DMS114 treated with DMSO at 0.1 percent for 48 hours (cell line): ENCODE results near the gene LCP1.

ENCODE experiments used
- DNase-seq: peaks from one replicate; lab custom pipeline; 2025; ENCODE audit not compliant: unreplicated experiment; lab: John Stamatoyannopoulos, UW

LCP1 gene

DNA sequence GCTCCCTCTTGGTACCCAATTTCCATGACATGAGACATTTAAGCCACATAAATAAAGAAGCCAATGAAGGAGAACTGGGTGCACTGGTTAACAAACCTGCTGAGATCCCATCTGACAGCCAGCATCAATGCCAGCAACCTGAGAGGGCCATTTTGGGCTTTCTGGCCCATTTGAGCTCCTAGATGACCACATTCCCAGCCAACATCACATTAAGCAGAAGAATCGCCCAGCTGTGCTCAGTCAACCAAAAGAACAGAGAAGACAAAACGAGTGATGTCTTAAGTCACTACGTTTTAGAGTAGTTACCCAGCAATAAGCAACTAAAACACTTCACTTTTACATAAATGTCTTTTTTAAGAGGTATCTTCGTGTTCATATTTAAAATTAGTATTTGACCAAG is 21.9 kb downstream of the LCP1 start:
- DNase-seq, result no peak

DNA sequence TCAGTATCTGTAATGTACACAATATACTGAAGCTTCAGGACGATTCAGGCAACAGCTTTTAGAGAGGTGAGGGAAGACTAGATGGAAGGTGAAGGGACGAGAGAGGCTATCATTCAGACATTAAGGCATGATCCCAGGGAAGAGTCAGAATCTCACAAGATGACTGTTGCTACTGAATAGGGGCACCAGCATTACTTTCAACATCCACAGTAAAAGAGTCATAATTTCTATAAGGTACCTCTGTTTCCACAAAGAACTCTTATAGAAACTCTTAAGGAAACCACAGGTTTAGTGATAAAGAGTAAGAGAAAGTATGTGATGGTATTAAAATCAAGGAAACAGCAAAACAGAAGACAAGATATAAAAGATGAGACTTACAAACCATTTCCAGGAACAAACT is 23.0 kb downstream of the LCP1 start:
- DNase-seq, result no peak

DNA sequence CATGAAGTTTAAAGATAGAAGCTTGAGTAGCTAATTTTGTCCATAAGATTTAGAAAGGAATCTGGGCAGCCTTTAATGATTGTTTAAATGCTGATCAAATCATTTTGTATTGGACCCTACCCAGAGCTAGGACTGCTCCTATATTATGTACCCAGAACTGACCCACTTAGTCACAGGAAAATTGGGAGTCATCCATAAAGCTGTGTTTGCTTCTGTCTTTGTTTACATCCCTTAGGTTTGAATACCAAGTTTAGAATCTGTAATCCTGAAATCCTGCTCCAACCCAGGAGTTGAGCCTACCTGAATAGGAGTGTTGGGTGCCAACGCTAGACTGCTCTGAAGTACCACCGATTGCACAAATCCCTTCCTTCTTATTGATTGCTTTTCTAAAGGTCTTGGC is 23.8 kb downstream of the LCP1 start:
- DNase-seq, result no peak

DNA sequence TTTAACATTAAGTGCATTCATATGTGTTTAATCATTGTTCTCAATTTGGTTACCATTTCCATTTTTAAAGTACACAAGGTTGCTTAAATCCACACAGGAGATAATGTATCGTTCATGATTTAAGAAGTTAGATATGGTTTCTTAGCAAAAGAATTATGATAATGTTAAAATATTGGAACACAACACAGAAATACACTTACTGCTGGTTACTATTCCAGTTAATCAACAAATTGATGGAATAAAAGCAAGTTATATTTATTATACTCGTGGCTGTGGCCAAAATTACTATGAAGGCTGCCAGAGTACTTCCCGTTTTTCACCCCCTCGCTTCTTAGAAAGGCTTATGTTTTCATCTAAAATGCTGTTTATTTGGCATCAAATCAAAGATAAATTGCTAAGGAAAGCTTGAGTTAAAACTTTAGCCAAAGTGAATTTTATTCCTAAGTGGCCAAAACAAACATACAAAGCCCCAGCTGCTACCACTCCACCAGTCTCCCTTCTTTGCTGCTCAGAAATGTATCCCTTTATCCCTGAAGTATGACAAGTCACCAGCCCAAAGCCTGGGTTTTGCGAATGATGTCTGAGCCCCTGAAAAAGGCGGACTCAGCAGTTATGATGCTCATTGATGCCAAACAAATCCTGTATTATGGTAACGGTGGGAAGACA is 27.7 kb downstream of the LCP1 start:
- DNase-seq, result no peak

DNA sequence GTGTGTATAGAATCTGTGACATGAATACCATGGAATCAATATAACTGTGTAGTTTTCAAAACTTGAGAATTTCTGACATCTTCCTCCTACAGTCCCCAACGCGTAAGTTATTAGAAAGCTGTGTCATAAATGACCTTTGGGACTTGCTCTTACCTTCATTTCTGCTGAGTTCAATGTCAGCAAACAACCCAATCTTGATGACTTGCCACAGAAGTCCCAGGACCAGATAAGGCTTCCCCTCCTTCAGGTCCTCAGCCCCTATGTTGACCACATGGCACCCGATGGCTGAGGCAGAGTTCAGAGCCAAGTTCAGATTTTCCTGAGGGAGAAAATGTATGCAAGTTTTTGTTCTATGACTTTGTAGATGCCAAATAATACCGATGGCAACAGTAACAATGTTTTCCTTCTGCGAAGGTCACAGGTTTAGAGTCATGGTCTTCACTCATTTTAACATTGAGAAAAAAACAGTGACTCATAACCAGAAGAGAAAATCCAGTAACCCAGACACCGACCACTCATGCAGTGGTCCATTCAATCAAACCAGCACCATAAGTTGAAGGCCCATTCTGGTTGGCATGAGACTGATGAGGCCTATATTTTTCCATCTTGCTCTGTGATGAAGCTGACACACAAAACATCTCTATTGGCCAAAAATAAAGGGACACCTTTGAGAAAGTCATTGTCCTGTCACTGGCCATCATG is 29.2 kb downstream of the LCP1 start:
- no peak for DNase-seq

DNA sequence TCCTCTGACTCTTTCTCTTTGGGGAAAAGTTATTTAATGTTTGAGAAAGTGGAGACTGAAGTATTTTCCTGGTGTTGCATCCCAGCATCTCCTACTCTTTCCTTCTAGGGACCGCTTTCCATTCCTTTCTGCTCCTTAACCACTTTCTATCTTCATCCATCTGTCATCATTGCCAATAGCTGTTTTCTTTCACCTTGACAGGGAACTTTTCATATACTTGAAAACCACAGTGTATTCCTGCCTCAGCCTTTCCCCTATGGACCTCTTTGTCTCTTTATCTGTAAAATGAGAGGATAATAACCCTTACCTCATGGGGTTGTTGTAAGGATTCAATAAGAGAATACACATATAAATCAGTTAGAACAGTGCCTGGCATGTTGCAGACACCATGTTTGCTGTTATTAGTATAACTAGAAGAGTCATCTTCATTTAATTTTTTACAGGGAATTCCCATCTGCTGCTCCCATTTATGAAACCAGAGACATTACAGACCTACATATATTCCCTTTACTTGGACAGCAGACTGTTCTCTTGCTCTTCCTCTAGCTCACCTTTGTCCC is 31.8 kb downstream of the LCP1 start:
- no peak for DNase-seq

DNA sequence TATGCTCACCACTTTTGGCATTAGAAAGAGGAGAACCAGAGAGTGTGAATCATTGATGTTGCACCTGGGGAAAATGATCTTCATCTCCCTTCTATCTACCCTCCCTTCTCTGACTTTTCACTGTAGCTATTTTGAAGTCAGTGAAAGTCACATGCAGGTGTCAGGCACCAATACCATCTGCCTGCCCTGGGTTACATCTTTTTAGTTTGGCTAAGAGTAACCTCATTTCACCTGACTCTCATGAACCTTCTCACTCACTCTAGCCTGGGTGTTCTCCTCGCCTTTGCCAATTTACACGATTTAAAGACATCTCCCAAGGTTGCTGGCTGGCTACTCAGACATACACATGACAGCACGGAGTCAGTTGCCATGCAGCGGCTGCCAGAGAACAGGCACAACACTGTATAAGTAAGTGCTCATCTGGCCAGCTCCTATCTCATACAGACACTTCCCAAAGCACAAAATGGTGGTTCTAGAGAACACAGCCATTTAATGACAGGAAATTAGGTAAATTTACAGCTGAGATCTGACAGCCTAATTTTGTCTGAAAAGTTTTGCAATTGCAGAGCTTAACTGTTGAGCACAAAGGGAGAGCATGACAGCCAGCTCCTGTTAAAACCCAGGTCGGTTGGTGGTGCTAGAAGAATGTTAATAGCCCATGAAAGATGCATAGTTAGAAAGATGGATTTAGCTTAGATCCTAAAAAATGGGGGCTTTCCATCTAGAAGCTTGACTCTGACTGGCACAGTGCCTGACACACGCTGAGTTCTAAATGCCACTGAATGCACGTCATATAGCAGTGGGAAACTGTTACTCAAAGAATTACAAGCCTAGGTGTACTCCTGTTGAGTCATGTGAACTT is 32.5 kb downstream of the LCP1 start:
- no peak for DNase-seq

DNA sequence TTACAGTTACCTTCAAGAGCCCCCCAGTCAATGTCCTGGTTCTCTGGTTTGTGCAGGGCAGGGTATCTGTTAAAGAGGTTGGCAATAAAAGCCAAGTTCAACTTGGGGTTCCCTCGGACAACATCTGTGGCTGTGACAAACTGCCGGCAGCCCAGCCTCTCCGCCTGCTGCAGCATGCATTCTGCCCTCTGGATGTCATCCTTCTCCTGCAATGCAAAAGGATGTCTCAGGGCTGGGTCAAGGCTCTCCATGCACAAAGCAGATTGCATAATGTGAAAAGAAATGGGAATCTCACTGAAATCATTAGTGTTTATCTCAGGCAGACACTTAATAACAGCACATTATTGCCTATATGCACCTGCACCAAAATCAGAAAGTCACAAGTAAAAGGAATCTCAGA is 35.1 kb downstream of the LCP1 start:
- DNase-seq, result no peak

DNA sequence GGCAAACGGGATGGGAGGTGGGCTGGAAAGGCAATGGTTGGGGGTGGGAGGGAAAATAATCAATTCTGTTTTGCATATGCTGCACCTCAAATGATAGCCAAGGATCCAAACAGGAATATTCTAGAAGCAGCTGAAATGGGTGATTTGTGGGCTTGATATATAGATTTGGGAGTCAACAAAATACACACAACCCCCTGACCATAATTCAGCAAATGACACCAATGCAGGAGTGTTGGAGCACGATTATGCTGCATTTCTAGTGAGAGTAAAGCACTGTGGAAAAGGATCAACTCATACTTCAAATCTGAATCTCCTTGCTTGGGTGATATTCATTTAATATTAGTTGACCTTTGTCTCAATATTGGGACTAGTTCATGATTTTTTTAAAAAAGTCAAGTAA is 36.0 kb downstream of the LCP1 start:
- no peak for DNase-seq

DNA sequence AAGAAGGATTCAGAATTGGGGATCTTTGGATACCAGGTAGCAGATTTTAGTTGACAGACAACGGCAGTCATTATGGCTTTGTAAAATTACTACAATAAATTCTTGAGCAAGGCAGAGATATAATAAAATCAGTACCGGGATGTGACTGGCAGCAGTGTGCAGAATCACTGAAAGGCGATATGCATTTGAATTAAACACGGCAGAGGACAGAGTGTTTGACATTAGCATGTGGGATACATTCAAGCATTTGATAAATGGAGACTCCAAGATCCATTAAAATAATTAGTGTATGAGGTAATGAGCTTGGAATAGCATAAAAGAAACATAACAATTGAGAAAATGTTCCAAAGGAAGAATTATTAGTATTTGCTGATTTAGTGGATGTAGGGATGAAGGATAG is 36.8 kb downstream of the LCP1 start:
- DNase-seq, result no peak

DNA sequence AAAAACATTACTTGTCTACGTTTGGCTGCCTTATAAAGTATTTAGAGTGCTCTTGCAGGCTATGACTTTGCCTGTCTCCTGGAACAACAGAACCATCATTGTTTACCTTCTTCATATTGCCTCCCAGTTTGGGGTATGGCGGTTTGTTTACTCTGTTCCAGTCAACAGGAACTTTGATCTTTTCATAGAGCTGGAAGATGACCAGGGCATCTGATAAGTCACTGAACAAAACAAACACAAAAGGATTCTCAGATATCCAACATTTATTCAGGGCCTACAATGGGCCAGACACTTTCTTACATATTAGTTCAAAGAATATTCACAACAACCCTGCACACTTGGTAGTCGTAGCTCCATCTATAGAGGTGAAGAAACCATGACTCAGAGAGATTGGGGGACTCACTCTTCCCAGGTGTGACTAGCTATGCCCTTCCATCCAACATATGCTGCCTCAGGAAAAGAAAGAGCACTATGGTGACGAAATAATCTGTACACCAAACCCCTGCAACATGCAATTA is 38.7 kb downstream of the LCP1 start:
- DNase-seq, result no peak

DNA sequence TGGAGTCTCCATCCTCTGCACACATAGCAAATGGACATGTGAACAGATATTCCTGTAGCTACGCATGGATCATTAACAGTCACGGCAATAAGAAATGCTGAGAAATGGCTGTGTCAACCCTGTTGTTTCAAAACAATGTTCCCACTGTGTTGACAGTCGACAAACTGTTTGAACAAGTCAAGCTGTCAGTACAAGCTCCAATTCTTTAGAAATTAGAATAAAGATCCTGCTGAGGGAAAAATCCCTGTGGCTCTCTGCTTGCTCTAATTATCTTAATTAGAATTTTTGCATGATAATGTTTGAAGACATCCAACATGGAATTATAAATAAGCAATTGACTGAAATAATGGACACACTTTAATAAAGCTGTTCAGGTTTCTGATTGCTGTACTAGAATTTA is 39.2 kb downstream of the LCP1 start:
- no peak for DNase-seq

DNA sequence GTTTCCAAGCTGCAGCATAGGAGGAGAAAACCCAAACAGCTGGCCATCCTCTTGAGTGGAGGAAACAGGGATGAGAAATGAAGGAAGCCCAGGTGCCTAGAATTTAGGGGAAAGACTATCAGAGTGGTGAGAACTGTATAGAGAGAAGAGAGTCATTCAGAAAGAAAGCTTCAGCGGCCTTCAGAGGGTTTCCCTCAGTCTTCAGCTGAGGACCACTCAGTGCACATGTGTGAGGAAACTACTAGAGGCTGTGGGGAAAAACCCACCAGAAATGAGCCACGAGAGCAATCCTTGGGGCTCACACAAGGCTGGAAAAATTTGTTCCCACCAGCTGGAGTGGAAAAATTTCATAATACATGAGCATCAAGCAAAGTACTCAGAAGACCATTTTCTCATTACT is 41.9 kb downstream of the LCP1 start:
- DNase-seq, result no peak

DNA sequence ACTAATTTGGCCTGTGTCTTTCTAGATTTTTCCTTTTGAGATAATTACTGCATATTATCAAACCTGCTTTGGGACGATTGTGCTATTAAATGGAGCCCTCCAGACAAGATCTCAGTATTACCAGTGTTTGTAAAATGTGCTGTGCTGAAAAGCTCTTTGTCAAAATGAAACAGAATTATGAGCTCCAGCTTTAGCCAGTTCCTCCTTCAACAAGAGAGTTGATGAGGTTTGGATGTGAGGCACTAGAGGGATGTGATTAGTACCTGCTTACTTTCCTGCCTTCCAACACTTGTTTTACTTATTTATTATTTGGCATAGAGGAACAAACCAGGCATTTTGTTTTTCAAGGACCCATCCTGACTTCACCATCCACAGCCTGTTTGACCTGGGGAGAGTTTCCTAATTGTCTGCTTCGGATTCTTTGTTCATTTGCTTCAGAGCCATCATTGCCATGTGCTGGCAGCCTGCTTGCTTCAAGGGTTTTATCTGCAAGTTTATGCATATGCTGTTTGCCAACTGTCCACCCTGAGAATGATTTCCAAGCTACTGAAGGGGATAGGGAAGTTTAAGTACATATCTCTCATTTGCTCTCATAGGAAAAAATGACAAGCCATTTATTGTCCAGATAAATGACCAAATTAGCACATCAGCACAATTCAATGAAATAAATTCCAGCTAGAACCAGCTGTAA is 44.2 kb downstream of the LCP1 start:
- no peak for DNase-seq

DNA sequence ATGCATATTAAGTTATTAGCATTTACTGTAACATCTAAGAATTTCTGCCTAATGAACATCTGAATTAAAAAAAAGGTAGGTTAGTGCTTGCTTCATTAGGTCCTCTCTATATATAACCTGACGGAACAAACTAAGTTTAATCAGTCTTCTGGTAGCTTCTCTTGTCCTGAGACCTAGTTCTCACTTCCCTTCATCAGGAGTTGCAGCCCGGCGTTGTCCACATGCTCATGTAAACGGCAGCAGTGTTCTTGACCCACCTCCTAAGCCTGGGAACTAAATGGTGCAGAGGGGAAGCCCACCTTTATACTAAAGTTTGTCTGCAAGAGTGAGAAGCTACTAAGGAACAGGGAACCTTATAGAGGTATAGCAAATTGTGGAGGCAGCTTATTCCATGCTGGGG is 45.3 kb downstream of the LCP1 start:
- no peak for DNase-seq

DNA sequence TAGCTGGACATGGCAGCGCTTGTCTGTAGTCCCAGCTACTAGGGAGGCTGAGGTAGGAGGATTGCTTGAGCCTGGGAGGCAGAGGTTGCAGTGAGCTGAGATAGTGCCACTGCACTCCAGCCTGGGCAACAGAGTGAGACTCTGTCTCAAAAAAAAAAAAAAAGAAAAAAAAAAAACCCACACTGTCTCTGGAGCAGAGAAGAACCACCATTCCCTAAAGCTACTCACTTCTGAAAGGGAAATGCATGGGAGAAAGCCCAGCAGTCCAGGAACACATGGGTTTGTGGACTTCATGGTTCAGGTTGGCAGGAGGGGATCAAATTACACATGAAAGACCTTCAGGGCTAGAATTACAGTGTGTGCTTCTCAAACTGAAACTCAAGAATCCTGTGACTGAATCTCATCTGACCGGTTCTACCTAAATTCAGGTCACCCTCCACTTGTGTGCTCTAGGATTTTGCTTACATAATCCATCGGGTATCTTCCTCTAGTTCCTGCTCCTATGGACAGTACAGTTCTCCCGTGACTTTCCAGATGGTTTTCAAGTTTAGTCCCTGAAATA is 46.9 kb downstream of the LCP1 start:
- DNase-seq, result no peak

DNA sequence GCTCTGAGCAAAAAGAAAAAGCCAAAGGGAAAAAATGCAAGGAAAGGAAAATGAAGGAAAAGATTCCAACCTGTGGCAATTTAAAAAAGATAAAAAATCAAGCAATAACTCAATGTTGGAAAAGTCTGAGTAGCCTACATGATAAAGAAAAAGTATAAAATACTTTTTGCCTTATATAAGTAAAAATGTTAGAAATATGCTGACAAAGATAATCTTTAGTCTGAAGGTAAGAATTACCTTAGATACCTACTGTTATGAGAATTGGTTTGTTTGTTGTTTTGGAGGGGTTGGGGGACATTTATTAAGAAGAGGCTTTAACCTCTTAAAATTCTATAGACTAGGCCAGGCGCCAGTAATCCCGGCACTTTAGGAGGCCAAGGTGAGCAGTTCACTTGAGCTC is 47.5 kb downstream of the LCP1 start:
- DNase-seq, result no peak

DNA sequence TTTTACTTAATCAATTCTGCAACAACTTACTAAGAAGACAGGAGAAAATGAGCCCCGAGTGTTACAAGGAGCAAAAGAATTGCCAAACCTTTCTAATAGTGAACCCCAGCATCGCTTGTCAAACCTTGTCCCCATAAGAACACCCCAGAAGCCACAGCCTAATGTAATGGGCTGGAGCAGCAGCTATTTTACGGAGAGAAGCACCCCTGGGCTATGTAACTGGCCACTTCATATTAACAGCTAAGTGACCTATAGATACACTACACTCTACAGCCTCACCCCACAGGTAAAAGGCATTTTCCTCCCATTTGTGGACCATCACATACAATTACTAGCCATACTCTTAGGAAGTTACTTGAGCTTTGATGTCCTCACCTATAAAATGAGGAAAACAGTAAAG is 49.9 kb downstream of the LCP1 start:
- DNase-seq, result no peak

DNA sequence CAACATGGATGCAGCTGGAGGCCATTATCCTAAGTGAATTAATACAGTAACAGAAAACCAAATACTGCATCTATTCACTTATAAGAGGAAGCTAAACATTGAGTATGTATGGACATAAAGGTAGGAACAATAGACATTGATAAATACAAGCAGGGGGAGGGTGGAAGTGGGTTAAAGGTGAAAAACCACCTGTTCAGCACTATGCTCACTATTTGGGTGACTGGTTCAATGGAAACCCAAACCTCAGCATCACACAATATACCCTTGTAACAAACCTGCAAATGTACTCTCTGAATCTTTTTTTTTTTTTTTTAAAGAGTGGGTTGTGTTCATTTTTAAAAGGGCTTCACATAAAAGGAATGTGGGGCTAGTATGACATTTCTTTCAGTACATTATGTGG is 50.3 kb downstream of the LCP1 start:
- no peak for DNase-seq

DNA sequence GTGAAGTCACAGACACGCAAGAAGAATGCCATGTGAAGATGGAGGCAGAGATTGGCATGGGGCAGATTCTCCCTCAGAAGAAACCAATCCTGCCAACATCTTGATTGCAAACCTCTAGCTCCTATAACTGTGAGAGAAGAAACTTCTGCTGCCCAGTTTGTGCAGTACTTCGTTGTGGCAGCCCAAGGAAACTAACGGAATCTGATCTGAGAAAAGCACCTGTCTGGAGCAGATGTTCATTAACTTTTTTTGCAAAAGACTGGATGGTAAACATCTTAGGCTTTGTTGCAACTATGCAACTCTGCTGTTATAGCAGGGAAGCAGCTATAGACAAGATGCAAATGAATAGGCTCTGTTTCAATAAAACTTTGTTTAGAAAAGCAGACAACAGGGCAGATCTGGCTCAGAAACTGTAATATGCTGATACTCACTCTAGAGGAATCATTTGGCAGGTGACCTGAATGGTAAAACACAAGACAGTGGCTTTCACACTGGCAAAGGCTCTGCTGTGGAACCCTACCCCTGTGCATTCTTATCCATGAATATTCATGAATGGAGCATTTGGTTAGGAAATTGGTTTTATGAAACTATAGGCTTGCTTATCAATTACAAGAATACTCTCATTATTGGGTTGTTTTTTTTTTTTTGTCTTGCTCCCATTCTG is 51.9 kb downstream of the LCP1 start:
- DNase-seq, result no peak
